Breast epithelium (tissue), 3 donors: ENCODE results near the gene OR51B2.
"Not testable (repeated sequence)": the region's sequence is repeated elsewhere in the genome, so short reads cannot be mapped to it uniquely, and the experiment has no call there.

ENCODE experiments used
- CTCF ChIP-seq, 3 donors: fragments of 450-650 bp; IDR thresholded peaks; one replicate each; pipeline ENCODE4 v1.5.1; 2016 to 2017; ENCODE audit warnings: antibody characterized with exemption in 3 of 3, mild to moderate bottlenecking in 3 of 3, moderate library complexity in 3 of 3
- POLR2A ChIP-seq: fragments of 450-650 bp; IDR thresholded peaks from one replicate; pipeline ENCODE4 v1.6.1; 2016; ENCODE audit warnings: antibody characterized with exemption, mild to moderate bottlenecking, moderate library complexity
- POLR2AphosphoS5 ChIP-seq, 3 donors: sonication (generic); formaldehyde crosslinking; IDR thresholded peaks; one replicate each; pipeline ENCODE4 v1.6.1; 2017; ENCODE audit warnings: antibody characterized with exemption in 3 of 3

GRCh38 chr11:5294342-5294995 is 29.6 kb downstream of the OR51B2 start:
- not testable (repeated sequence) for TF ChIP-seq POLR2A; POLR2AphosphoS5 (IDR thresholded peaks at IDR 0.05); CTCF (IDR thresholded peaks at IDR 0.05)
